HG02970 (cell line): ENCODE data around the gene LRIG1.

Experiments used
- ATAC-seq: cut with Tn5 transposase; IDR thresholded peaks from one replicate; pipeline ENCODE4 v1.9.1; 2021; ENCODE audit warnings: mild to moderate bottlenecking, moderate library complexity, moderate number of reproducible peaks; ENCODE audit not compliant: unreplicated experiment, low FRiP score

LRIG1 gene

GRCh38 chr3:66490984-66491383, 9.8 kb downstream of the LRIG1 start:
- ATAC-seq, result no peak

- no peak for ATAC-seq
These were observed 10.6 kb downstream of the LRIG1 start for GRCh38 chr3:66490214-66490613.

- ATAC-seq, result no peak
These were observed 11.2 kb downstream of the LRIG1 start for GRCh38 chr3:66489581-66489980.

- ATAC-seq, result no peak
These were observed 11.7 kb downstream of the LRIG1 start for GRCh38 chr3:66489115-66489514.

- no peak for ATAC-seq
These were observed 12.3 kb downstream of the LRIG1 start for GRCh38 chr3:66488492-66488891.

- no peak for ATAC-seq
These were observed 13.4 kb downstream of the LRIG1 start for GRCh38 chr3:66487465-66487864.

- ATAC-seq, result no peak
These were observed 14.2 kb downstream of the LRIG1 start for GRCh38 chr3:66486646-66487045.

GRCh38 chr3:66486202-66486601, 14.6 kb downstream of the LRIG1 start:
- no peak for ATAC-seq

- no peak for ATAC-seq
These were observed 15.4 kb downstream of the LRIG1 start for GRCh38 chr3:66485291-66485968.

GRCh38 chr3:66484106-66484844, 16.5 kb downstream of the LRIG1 start:
- no peak for ATAC-seq

- no peak for ATAC-seq
These were observed 17.4 kb downstream of the LRIG1 start for GRCh38 chr3:66483409-66483906.

GRCh38 chr3:66483006-66483405, 17.8 kb downstream of the LRIG1 start:
- ATAC-seq, result no peak

- ATAC-seq, result no peak
These were observed 18.8 kb downstream of the LRIG1 start for GRCh38 chr3:66482018-66482404.

GRCh38 chr3:66481071-66482017, 19.5 kb downstream of the LRIG1 start:
- no peak for ATAC-seq

- ATAC-seq, result no peak
These were observed 20.2 kb downstream of the LRIG1 start for GRCh38 chr3:66480666-66481065.

- no peak for ATAC-seq
These were observed 21.3 kb downstream of the LRIG1 start for GRCh38 chr3:66479532-66479947.

GRCh38 chr3:66478960-66479359, 21.9 kb downstream of the LRIG1 start:
- no peak for ATAC-seq

- no peak for ATAC-seq
These were observed 23.0 kb downstream of the LRIG1 start for GRCh38 chr3:66477856-66478255.

GRCh38 chr3:66476852-66477381, 23.9 kb downstream of the LRIG1 start:
- ATAC-seq, result no peak

GRCh38 chr3:66475386-66476020, 25.3 kb downstream of the LRIG1 start:
- no peak for ATAC-seq
